HG03460 (cell line): ENCODE data around the gene SLC5A9.
"Not testable (repeated sequence)": the region's sequence is repeated elsewhere in the genome, so short reads cannot be mapped to it uniquely, and the experiment has no call there.

Source experiments
- ATAC-seq: cut with Tn5 transposase; IDR thresholded peaks from one replicate; pipeline ENCODE4 v1.9.1; 2021; ENCODE audit not compliant: unreplicated experiment

Gene SLC5A9

GRCh38 chr1:48213462-48213861, 9.1 kb upstream of the SLC5A9 start:
- not testable (repeated sequence) for ATAC-seq

- not testable (repeated sequence) for ATAC-seq
Observed at GRCh38 chr1:48214366-48214765, 8.2 kb upstream of the SLC5A9 start.

GRCh38 chr1:48214820-48215219, 7.7 kb upstream of the SLC5A9 start:
- no peak for ATAC-seq

- ATAC-seq: no peak
Observed at GRCh38 chr1:48215222-48215621, 7.3 kb upstream of the SLC5A9 start.

GRCh38 chr1:48215889-48216288, 6.6 kb upstream of the SLC5A9 start:
- no peak for ATAC-seq

GRCh38 chr1:48216313-48216712, 6.2 kb upstream of the SLC5A9 start:
- ATAC-seq: no peak

- ATAC-seq: no peak
Observed at GRCh38 chr1:48216941-48217340, 5.6 kb upstream of the SLC5A9 start.

- ATAC-seq: no peak
Observed at GRCh38 chr1:48217856-48218255, 4.7 kb upstream of the SLC5A9 start.

GRCh38 chr1:48219803-48220202, 2.7 kb upstream of the SLC5A9 start:
- no peak for ATAC-seq

GRCh38 chr1:48221122-48221521, 1.4 kb upstream of the SLC5A9 start:
- ATAC-seq: no peak

- ATAC-seq: no peak
Observed at GRCh38 chr1:48221657-48222056, 859 bp upstream of the SLC5A9 start.

GRCh38 chr1:48223366-48224240, 1.1 kb downstream of the SLC5A9 start:
- ATAC-seq: no peak

- no peak for ATAC-seq
Observed at GRCh38 chr1:48224791-48225190, 2.3 kb downstream of the SLC5A9 start.

- no peak for ATAC-seq
Observed at GRCh38 chr1:48225579-48225978, 3.1 kb downstream of the SLC5A9 start.

GRCh38 chr1:48227165-48228013, 4.9 kb downstream of the SLC5A9 start:
- ATAC-seq: peak; percentile 67

GRCh38 chr1:48228156-48228555, 5.6 kb downstream of the SLC5A9 start:
- ATAC-seq: no peak

GRCh38 chr1:48229317-48229716, 6.8 kb downstream of the SLC5A9 start:
- no peak for ATAC-seq

GRCh38 chr1:48230236-48230635, 7.7 kb downstream of the SLC5A9 start:
- no peak for ATAC-seq

- ATAC-seq: no peak
Observed at GRCh38 chr1:48232722-48233121, 10.2 kb downstream of the SLC5A9 start.

- ATAC-seq: no peak
Observed at GRCh38 chr1:48233666-48234485, 11.4 kb downstream of the SLC5A9 start.

- no peak for ATAC-seq
Observed at GRCh38 chr1:48235652-48236051, 13.1 kb downstream of the SLC5A9 start.
